Fibroblast of skin of left quadriceps (primary cell): Measurements from ENCODE around the gene ACE2.
"Not testable (repeated sequence)": the region's sequence is repeated elsewhere in the genome, so short reads cannot be mapped to it uniquely, and the experiment has no call there.

ENCODE experiments used
- DNase-seq, 2 experiments: peaks; one replicate each; pipeline ENCODE4 v3.0.0-alpha.2; 2013; ENCODE audit warnings: low read depth in 2 of 2

ACE2 gene

DNA sequence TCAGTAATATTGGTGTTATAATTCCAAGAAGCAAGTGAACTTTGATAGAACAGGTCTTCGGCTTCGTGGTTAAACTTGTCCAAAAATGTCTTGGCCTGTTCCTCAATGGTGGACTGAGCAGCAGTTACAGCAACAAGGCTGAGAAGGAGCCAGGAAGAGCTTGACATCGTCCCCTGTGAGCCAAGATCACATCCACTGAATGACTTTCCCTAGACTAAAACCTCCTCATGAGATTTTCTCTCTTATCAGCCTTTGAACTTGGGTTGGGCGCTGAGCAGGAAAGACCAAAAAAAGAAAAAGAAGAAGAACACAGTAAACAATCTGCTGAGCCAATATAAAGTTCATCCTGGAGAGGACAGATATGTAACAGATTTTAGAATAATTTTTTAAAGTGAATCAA is at the start of gene ACE2:
ACE2 (minus strand) TSS at position 216 of the 400 bp plus-strand sequence; CDS start at position 167, 49 bp downstream.
- no peak for DNase-seq

DNA sequence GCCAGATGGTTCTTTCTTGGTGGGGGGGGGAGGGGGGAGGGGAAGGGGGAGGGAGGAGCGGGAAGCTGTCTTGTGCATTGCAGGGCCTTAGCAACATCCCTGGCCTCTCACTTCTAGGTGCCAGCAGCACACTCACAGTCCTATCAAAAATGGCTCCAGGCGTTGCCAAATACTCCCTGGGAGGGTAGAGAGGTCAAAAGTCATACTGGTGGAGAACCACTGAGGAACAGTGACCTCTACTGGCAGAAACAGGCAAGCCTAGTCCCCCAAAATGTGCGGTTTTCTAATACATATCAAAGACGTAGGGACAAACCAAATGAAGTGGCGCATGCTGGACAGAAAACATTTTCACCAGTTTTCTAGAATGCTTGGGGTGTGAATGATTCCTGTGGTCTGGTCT is 46.8 kb upstream of the ACE2 start:
- DNase-seq = not testable (repeated sequence)

DNA sequence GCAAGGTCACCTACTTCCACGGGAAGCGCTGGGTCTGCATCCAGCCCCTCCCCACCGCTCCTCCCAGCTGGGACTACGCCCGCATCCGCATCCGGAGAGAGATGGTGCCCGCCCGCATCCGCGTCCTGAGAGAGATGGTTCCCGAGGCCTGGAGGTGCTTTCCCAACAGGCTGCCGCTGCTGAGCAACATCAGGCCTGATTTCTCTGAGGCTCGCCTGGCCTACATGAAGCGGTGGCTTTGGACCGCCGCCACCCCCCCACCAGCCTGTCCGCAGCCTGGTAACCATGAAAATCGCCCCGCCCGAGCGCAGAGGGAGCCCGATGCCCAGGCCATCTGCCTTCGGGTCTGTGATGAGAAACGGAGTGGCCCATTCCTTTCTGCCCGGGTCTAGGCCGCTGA is 45.8 kb upstream of the ACE2 start:
- no peak for DNase-seq

DNA sequence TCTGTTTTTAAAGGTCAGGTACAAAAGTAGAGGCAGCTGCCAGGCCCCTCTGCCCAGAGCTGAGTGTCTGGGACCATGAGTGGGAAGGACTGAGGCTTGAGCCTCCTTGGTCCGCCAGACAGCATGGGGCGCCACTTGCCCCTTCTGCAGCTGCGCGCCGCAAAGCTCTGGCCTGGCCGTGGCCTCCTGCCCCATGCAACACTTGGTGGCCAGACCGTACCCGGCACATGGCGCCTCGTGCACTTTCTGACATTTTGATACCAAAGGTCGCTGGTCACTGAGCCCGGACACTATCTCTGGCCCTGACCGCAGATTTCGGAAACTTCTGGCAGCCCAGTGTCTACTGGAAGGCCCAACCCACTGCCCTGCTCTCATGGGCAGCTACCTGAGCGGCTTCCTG is 45.3 kb upstream of the ACE2 start:
- no peak for DNase-seq

- no peak for DNase-seq
Measured at GRCh38 chrX:15645266-15645665, 44.5 kb upstream of the ACE2 start.

DNA sequence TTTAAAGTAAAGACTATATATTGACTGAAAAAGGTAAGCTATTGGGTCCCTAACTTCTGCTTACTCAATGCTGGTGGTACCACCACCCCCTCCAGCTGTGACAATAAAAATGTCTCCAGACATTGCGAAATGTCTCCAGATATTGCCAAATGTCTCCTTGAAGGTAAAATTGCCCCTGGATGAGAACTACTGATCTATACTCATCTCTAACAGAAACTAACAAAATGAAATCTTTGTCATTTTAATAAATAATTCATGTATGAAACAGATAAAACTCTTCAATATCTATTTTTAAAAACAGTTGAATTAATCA is 43.8 kb upstream of the ACE2 start:
- DNase-seq = no peak

DNA sequence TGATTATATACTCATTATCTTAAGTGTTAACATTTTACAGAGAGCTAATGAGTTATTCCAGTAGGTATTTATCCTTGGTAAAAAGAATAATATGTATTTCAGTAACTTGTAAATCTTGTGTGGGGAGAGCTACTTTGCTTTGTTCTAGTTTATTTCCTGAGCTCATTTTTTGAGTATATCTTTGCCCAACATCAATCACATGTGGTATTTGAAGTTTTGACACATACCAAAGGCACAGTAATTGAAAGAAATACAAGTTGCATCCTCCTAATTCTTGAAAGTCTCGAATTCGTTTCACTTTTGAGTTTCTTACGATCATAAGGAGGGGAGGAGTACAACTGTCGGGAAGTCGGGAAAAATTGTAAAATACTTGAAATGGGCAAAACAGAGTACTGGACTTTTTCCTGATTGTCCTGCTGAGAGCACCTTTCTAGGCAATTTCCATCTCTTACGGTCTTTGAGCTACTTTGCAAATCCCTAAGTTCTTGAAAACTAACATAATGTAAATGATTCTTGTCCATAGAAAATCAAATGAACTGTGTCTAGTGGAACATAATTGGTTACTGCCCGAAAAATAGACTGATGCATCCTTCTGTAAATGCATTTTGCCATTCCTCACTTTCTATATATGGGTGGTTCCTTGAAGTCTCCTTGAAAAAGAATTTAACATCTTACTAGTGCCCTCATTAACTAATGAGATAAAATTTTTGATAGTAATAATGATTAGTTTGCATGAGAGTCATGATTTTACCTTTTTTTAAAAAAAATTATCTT is 43.2 kb upstream of the ACE2 start:
- DNase-seq = no peak

GRCh38 chrX:15631637-15632036 is 30.9 kb upstream of the ACE2 start:
- DNase-seq = no peak

DNA sequence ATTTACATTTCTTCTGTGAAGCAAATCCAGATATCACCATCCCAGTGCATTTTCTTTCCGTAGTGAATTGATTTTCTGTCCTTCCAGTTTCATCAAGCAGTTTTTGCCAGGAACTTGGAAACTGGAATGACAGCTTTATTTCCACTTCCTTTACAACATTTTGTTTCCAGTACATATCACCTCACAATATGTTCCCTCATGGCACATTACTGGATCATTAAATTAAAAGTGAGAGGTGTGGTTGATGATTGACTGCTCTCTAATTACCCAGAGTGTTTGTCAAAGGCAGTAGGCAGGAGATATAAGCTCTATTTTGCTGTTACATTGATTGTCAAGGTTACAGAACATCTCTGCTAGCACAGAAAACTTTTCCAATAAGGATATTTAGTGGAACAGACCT is 22.3 kb upstream of the ACE2 start:
- DNase-seq = no peak

- no peak for DNase-seq
Measured at GRCh38 chrX:15619053-15619755, 18.4 kb upstream of the ACE2 start.

DNA sequence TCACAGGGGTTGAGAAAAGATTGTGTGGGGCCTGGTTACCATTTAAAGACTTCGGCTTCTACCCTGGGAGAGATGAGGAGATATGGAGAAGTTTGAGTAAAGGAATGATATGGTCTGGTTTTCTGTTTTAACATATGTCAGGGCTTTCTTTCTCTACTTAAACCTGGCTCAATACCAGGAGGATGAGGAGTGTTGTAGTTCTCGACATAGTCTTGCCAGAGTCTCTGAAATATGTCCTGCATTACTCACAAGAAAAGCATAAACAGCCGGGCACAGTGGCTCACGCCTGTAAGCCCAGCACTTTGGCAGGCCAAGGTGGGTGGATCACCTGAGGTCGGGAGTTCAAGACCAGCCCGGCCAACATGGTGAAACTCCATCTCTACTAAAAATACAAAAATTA is 16.4 kb upstream of the ACE2 start:
- no peak for DNase-seq

GRCh38 chrX:15616531-15616930 is 15.8 kb upstream of the ACE2 start:
- no peak for DNase-seq

DNA sequence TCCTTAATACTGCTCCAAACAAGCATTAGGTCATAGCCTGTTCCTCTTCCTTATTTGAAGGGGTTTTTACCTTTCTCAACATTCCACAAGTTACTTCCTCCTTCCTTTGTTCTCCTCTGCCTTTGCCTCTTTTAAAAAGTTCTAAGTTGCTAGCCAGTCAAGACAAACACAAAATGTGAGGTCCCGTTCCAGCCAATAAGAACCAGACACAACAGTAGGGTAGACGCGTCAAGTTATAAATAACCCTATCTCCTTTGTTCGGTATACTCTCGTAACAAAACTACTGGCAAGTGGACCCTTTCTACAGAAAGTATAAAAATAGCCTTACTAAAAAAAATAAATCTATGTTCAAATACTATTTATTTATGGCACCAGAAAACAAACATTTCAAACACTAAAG is 6.3 kb upstream of the ACE2 start:
- no peak for DNase-seq

DNA sequence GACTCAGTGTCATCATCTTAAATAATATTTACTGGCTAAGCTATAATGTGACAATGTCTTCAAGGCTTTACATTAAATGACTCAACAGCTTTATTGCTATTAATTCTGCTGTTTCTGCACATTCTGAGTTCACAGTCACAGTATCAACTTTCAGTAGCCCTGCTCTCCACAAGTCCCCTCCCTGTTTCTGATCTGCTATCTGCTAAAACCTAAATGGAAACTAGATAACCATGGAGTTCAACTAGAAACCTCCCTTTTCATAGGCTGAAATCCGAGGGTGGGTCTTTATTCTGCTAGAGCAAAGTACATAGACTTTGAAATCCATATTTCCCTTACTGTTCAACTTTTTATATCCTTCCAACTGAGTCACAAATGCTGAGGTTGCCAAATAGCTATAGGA is 5.4 kb upstream of the ACE2 start:
- no peak for DNase-seq

DNA sequence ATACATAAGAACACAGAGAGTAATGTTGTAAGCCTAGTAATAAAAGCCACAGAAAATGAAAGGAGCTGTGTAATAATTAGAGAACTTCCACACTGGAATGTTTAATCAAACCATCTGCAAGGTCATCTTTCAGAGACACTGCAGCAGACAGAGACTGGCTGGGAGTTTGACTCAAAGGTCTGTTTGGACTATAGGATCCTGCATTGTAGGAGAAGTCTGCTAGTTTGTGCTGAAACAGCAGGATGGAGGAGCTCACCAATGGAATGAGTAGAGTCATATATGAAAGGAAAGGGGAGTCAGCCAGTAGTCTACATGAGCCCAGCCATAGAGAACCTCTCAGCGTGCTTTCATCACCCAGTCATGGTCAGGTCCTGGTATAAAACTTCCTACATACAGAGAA is 4.5 kb upstream of the ACE2 start:
- DNase-seq = no peak

- DNase-seq = no peak
Measured at GRCh38 chrX:15602761-15603160, 2.0 kb upstream of the ACE2 start.

DNA sequence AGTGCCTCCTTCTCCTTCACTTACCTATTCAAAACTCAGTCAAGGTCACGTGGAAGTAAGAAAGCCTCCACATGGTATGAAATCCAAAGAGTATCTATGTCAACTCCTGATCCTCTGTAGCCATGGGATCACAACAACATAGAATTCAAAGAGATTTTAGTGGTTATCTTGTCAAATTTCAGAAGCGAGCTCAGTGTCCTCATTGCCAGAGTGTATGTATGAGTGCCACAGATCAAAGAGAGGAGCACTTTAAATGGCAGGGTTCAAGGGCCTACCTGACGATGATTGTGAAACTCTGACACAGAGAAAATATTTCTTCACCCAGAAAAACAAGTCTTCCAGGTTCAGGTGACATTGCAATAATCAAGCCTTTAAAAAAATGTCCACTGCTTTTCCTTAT is 1.2 kb upstream of the ACE2 start:
- DNase-seq = no peak

DNA sequence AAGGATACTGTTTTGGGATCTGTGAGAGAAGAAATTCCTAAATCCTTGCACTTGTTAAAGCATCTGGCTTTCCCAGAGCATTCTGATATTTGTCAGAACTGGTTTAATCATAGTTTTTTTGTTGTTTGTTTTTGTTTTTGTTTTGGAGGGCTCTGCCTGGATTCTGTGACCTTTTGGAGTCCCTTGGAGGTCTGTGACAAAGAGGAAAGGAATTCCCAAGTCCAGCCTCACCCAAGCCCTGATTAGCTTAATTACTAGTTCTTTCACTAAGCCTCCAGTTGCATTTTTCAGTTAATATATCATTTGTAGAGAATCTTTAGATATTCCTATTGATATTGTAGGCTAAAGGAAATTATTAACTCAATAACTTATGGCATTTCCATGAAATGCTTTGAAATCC is 711 bp downstream of the ACE2 start:
- DNase-seq = no peak

GRCh38 chrX:15599461-15599860 is 1.3 kb downstream of the ACE2 start:
- DNase-seq = no peak

DNA sequence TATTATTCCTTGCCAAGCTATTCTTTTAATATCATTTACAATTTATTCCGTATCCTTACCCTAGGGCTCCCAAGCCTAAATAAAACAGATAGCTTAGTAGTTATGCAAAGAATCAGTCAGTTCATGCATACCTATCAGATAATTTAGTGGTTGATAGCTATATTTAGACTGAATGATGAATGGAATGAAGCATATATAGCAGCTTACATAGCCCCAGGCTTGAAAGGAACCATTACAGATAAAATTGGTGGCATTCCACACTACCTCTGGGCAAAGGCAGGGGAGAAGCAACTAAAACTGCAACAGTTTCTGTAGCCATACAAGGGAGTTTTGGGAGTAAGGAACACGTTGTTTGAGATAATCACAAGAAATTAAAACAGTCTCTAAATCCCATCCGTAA is 2.7 kb downstream of the ACE2 start:
- DNase-seq = no peak

DNA sequence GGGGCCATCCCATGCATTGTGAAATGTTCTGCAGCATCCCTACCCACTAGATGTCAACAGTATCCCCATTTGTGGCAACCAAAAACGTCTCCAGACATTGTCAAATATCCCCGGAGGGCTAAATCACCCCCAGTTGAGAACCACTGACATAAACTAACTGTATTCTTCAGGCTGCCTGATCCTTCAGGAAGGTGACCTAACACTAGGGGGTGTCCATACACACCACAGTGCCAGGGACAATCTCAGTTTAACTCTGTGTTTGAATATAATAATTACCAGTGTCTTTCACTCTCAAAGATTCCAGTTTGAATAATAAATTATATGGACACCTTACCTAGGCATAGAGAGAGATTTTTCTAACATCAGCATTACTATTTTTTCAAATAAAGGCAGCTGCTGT is 6.4 kb downstream of the ACE2 start:
- no peak for DNase-seq

DNA sequence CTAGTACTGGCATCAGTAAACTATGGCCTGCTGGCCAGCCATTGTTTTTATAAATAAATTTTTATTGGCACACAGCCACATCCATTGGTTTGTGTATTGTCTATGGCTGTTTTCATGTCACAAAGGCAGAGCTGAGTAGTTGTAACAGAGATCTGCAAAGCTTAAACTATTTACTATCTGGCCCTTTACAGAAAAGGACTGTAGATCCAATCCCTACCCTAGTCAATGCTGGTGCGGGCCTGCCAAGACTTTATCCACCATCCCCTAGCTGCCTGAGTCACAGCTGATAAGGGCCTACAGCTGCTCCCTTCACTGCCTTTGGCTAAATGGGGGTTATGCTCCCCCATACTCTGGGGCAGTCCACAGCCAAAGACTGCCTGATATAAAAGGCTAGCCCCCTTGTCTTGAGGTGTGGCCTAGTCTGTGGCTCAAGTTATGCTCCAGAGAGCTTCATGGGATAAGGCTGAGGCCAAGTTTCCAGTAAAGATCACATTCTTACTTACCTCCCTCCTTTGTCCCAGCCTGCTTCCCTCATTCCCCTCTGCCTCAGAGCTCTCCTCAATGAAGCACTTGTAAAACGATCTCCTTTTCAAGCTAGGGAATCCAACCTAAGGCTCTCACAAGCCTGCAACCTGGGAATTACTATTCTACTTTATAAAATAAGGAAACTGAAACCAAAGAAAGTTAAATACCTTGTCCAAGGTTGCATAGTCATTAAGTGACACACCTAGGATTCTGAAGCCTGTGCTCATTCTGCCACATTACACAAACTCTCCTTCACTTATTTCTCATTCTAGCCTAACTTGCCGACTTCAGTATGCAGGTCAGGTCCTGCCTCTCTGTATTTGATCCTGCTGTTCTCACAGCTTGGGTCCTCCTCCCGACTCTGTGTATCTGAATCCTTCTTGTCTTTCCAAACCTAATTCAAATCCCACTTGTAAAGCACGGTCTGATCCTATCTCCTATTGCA is 20.7 kb downstream of the ACE2 start:
- DNase-seq = no peak

GRCh38 chrX:15576019-15576418 is 24.7 kb downstream of the ACE2 start:
- DNase-seq = no peak
